BJ (cell line): Measurements from ENCODE around the gene METTL8. TPM values are rescaled to one million over a fixed set of nuclear protein-coding genes. Genes with fewer than 3 reads are reported as not detected.

Source experiments
- polyA plus RNA-seq: library from polyadenylated mRNA; depleted of rRNA; stranded (reverse); fragments of >200 nt; gene quantifications from 2 replicates; pipeline ENCODE4 v1.2.3, GENCODE V29; 2011; rRNA removed

The METTL8 gene
- polyA plus RNA-seq, 1 experiment: 5.4 TPM

Other genes with a start within 250 kb of the METTL8 start
- gene DCAF17, start 236 bp upstream of the METTL8 start, polyA plus RNA-seq: 7.5 and 14.7 TPM in 2 replicates
- gene CYBRD1, start 88.5 kb upstream of the METTL8 start, polyA plus RNA-seq: 241 and 308 TPM in 2 replicates